CD14-positive monocyte (primary cell): ENCODE data around the gene CALML3. TPM values are rescaled to one million over a fixed set of nuclear protein-coding genes. Genes with fewer than 3 reads are reported as not detected.

Experiments
- DNase-seq, 3 donors: peaks; one replicate each; pipeline ENCODE4 v3.0.0-alpha.2; 2011 to 2022
- H2AFZ ChIP-seq: 2 replicates; pipeline ENCODE4 v1.6.0; 2012; ENCODE audit warnings: mild to moderate bottlenecking, low read depth, low read length, inconsistent platforms; ENCODE audit not compliant: insufficient read depth, poor library complexity, severe bottlenecking
- H3K27ac ChIP-seq, 2 donors: 1 replicate in 1 of 2; 2 replicates in 1 of 2; pipeline ENCODE4 v1.5.1; 2012 to 2013; ENCODE audit warnings: low read length in 2 of 2, control low read depth in 1 of 2, inconsistent platforms in 1 of 2, low read depth in 1 of 2, mild to moderate bottlenecking in 1 of 2
- H3K27me3 ChIP-seq, 2 donors: one replicate each; pipeline versions ENCODE4 v1.6.0 to v1.6.1; 2011 to 2013; ENCODE audit warnings: low read length in 2 of 2; ENCODE audit not compliant: control insufficient read depth in 2 of 2, insufficient read depth in 2 of 2
- H3K36me3 ChIP-seq, 2 donors: replicated peaks in 1 of 2; 1 replicate in 1 of 2; 2 replicates in 1 of 2; pipeline versions ENCODE4 v1.5.1 to v1.6.1; 2012 to 2013; ENCODE audit warnings: low read length in 2 of 2, control low read depth in 1 of 2, inconsistent platforms in 1 of 2, mild to moderate bottlenecking in 1 of 2; ENCODE audit not compliant: insufficient read depth in 2 of 2, control insufficient read depth in 1 of 2
- H3K4me1 ChIP-seq, 2 donors: 1 replicate in 1 of 2; 2 replicates in 1 of 2; pipeline versions ENCODE4 v1.5.1 to v1.6.1; 2012 to 2013; ENCODE audit warnings: low read length in 2 of 2, control low read depth in 1 of 2, inconsistent platforms in 1 of 2, mild to moderate bottlenecking in 1 of 2, moderate library complexity in 1 of 2; ENCODE audit not compliant: insufficient read depth in 2 of 2, control insufficient read depth in 1 of 2
- H3K4me2 ChIP-seq: replicated peaks from 2 replicates; pipeline ENCODE3; 2012; ENCODE audit warnings: low read length, moderate library complexity, mild to moderate bottlenecking; ENCODE audit not compliant: poor library complexity, severe bottlenecking; ENCODE audit errors: extremely low read depth
- H3K4me3 ChIP-seq, 3 experiments: fragments of 200-600 bp in 1 of 3; sonication (generic) in 1 of 3; replicated peaks in 1 of 3; 1 replicate in 2 of 3; 2 replicates in 1 of 3; pipeline ENCODE4 v1.5.1; 2011 to 2013; ENCODE audit warnings: low read length in 3 of 3, mild to moderate bottlenecking in 3 of 3, control low read depth in 2 of 3, low read depth in 2 of 3, inconsistent platforms in 1 of 3, moderate library complexity in 1 of 3
- H3K79me2 ChIP-seq: 2 replicates; pipeline ENCODE4 v1.6.0; 2012; ENCODE audit warnings: mild to moderate bottlenecking, control low read depth, inconsistent platforms, low read length, moderate library complexity; ENCODE audit not compliant: insufficient read depth
- H3K9ac ChIP-seq: 2 replicates; pipeline ENCODE4 v1.6.0; 2017; ENCODE audit warnings: low read length, mild to moderate bottlenecking; ENCODE audit not compliant: insufficient read depth, poor library complexity, severe bottlenecking
- H3K9me3 ChIP-seq, 2 donors: replicated peaks in 1 of 2; 1 replicate in 1 of 2; 2 replicates in 1 of 2; pipeline versions ENCODE4 v1.5.1 to v1.6.1; 2012 to 2013; ENCODE audit warnings: low read length in 2 of 2, control low read depth in 1 of 2; ENCODE audit not compliant: control insufficient read depth in 1 of 2, insufficient read depth in 1 of 2
- H4K20me1 ChIP-seq: 2 replicates; pipeline ENCODE4 v1.6.0; 2012; ENCODE audit warnings: mild to moderate bottlenecking, low read length, control low read depth, moderate library complexity; ENCODE audit not compliant: insufficient read depth
- H3K27ac Mint-ChIP-seq, 7 donors: one replicate each; pipeline ENCODE4 v1.8.0; 2020; ENCODE audit warnings: mild to moderate bottlenecking in 7 of 7, mixed read lengths in 7 of 7, moderate library complexity in 6 of 7, inconsistent platforms in 2 of 7
- H3K27me3 Mint-ChIP-seq, 3 donors: one replicate each; pipeline ENCODE4 v1.8.0; 2021 to 2022; ENCODE audit warnings: low read depth in 3 of 3, mild to moderate bottlenecking in 3 of 3, mixed read lengths in 3 of 3, moderate library complexity in 3 of 3, inconsistent platforms in 1 of 3
- H3K36me3 Mint-ChIP-seq, 2 donors: one replicate each; pipeline ENCODE4 v1.8.0; 2020; ENCODE audit warnings: mixed read lengths in 2 of 2, inconsistent platforms in 1 of 2, mild to moderate bottlenecking in 1 of 2
- H3K4me1 Mint-ChIP-seq: one replicate; pipeline ENCODE4 v1.8.0; 2020; ENCODE audit warnings: mild to moderate bottlenecking, mixed read lengths
- H3K4me3 Mint-ChIP-seq, 2 donors: one replicate each; pipeline ENCODE4 v1.8.0; 2020; ENCODE audit warnings: mild to moderate bottlenecking in 2 of 2, mixed read lengths in 2 of 2, moderate library complexity in 1 of 2
- H3K9me3 Mint-ChIP-seq, 7 donors: one replicate each; pipeline ENCODE4 v1.8.0; 2020 to 2022; ENCODE audit warnings: mixed read lengths in 7 of 7, mild to moderate bottlenecking in 6 of 7, moderate library complexity in 6 of 7, inconsistent platforms in 2 of 7
- WGBS: methylation state at CpG from one replicate; pipeline ENCODE4 v1.1.5; 2013; ENCODE audit warnings: missing lambda C conversion rate; ENCODE audit not compliant: insufficient coverage; 5-methylcytosine and 5-hydroxymethylcytosine counted together
- intact Hi-C, 2 donors: fragments of 100-400 bp; cut with micrococcal nuclease; formaldehyde crosslinking; loops; one replicate each; pipeline versions ENCODE4 v1.15.0 to v1.15.1; 2023
- polyA plus RNA-seq, 3 donors: library from polyadenylated mRNA; depleted of rRNA in 1 of 3; unstranded in 2 of 3; stranded (reverse) in 1 of 3; fragments of 300-500 nt in 2 of 3; fragments of >200 nt in 1 of 3; fragmentation: Illumina TruSeq in 2 of 3; gene quantifications; 1 replicate in 2 of 3; 2 replicates in 1 of 3; pipeline ENCODE4 v1.2.3, GENCODE V29; 2012 to 2021
- TF ChIP-seq, protein P1 (sequence below): fragments of 200-600 bp; IDR thresholded peaks from one replicate; pipeline ENCODE4 v1.8.0; 2022; ENCODE audit warnings: antibody characterized with exemption, mild to moderate bottlenecking

CALML3 gene
- polyA plus RNA-seq, 3 donors = not detected

DNA sequence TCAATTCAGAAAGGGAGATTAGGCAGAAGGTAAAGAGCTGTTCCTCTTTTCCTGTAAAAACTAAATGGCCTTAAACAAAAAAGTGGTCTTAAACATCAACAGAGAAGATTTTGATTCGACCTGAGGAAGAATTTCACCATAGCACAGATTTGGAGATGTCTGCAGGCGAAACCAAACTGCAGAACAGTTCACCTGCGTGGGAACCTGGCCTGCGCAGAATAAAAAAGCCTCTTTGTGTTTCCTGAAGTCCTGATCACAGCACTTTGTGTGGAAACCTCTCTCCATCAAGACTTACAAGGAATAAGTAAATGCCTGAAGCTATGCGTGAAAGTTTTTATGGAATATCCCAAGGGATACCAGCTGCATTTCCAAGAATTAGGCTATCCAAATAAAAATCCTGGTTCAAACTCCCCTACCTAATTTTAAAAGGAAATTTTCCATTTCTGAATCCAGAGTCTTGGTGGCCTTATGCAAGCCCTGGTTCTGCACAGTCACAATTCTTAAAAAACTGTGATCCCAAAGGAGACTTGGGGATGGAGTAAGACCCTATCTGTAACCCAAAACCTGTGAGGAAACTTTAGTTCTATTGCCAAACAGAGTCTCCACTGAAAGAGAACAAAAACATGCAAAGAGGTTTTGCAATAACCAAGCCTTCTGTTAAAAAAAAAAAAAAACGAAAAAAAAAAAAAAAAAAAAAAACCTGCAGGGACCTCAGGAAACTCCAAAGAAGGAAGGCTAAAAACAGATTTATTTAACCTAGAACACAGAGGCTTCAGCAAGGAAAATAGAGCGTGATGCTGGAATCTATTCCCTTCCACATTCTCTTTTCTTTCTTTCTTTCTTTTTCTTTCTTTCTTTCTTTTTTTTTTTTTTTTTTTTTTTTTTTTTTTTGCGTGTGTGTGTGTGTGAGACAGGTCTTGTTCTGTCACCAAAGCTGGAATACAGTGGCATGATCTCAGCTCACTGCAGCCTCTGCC, 10.4 kb downstream of the CALML3 start:
- H3K27ac Mint-ChIP-seq = no peak overlapping the region
- 100% methylated on average over 1 of the region's 8 CpGs for WGBS
- H3K27ac ChIP-seq = no peak overlapping the region
- H3K4me3 Mint-ChIP-seq = no peak overlapping the region
- peaks cover 0 to 3% (median 3%) of the 10 kb centered on the region in 3 donors for H3K27me3 Mint-ChIP-seq
- H3K79me2 ChIP-seq = no peaks in the 10 kb centered on the region
- H3K4me1 Mint-ChIP-seq = peaks cover 25% of the 10 kb centered on the region
- TF ChIP-seq, protein P1, sequence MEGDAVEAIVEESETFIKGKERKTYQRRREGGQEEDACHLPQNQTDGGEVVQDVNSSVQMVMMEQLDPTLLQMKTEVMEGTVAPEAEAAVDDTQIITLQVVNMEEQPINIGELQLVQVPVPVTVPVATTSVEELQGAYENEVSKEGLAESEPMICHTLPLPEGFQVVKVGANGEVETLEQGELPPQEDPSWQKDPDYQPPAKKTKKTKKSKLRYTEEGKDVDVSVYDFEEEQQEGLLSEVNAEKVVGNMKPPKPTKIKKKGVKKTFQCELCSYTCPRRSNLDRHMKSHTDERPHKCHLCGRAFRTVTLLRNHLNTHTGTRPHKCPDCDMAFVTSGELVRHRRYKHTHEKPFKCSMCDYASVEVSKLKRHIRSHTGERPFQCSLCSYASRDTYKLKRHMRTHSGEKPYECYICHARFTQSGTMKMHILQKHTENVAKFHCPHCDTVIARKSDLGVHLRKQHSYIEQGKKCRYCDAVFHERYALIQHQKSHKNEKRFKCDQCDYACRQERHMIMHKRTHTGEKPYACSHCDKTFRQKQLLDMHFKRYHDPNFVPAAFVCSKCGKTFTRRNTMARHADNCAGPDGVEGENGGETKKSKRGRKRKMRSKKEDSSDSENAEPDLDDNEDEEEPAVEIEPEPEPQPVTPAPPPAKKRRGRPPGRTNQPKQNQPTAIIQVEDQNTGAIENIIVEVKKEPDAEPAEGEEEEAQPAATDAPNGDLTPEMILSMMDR = no peak
- intact Hi-C loops = no loop called here
- H3K27me3 ChIP-seq = no peaks in the 10 kb centered on the region
- H4K20me1 ChIP-seq = no peaks in the 10 kb centered on the region
- peaks cover 11 to 13% of the 10 kb centered on the region in 2 donors for H3K4me1 ChIP-seq
- DNase-seq = peak in 2 of 3 donors; percentile 18 to 49
- no peak overlapping the region for H2AFZ ChIP-seq
- H3K4me2 ChIP-seq = no peak overlapping the region
- H3K36me3 Mint-ChIP-seq = no peaks in the 10 kb centered on the region
- H3K36me3 ChIP-seq = no peaks in the 10 kb centered on the region
- H3K9me3 ChIP-seq = peaks cover 0 to 2% of the 10 kb centered on the region in 2 donors
- no peak overlapping the region for H3K4me3 ChIP-seq
- H3K9me3 Mint-ChIP-seq = peaks cover 0 to 5% (median under 1%) of the 10 kb centered on the region in 7 donors
- no peak overlapping the region for H3K9ac ChIP-seq

DNA sequence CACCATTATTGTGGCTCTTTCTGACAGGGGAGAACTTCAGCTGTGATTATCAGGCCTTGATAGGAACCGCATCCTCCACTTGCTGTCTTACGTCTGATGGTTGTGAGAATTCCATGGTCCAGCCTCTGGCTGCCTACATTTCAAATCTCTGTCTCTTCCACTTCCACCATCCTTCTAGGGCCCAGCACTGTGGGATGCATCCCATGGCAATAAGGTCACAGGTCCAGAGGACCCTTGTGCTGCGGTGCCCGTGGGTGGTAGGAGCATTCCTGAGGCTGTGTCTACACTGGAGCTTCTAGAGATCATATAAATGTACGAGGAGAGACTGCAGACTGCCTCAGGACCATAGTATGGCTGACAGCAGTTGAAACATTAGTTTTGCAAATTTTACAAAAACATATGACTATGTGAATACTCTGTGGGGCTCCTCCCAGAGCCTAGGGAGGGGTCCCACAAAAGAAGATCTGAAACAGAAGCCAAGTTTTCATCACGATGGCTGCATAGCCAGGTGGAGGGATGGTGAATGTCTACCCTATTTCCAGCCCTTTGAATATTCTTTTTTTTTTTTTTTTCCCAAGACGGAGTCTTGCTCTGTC, 11.8 kb downstream of the CALML3 start:
- H3K9me3 Mint-ChIP-seq = peaks cover 0 to 8% (median 2%) of the 10 kb centered on the region in 7 donors
- Histone ChIP-seq H3K4me1 (peaks cover 11 to 13% of the 10 kb centered on the region in 2 donors), H3K79me2 (no peaks in the 10 kb centered on the region), H3K27ac (no peak overlapping the region), H3K4me3 (no peak overlapping the region), H3K9me3 (peaks cover 0 to 11% of the 10 kb centered on the region in 2 donors), H2AFZ (no peak overlapping the region), H3K27me3 (no peaks in the 10 kb centered on the region), H4K20me1 (no peaks in the 10 kb centered on the region), H3K9ac (no peak overlapping the region), H3K36me3 (no peaks in the 10 kb centered on the region), H3K4me2 (no peak overlapping the region)
- 100% methylated on average over 2 of the region's 7 CpGs for WGBS
- H3K36me3 Mint-ChIP-seq = no peaks in the 10 kb centered on the region
- H3K27ac Mint-ChIP-seq = no peak overlapping the region
- TF ChIP-seq, protein P1 = no peak
- intact Hi-C loops = no loop called here
- H3K27me3 Mint-ChIP-seq = peaks cover 0 to 3% (median 3%) of the 10 kb centered on the region in 3 donors
- H3K4me3 Mint-ChIP-seq = no peak overlapping the region
- no peak for DNase-seq
- H3K4me1 Mint-ChIP-seq = peaks cover 25% of the 10 kb centered on the region
